Stimulated activated CD4-positive, alpha-beta T cell treated with anti-CD3 and anti-CD28 coated beads, Interleukin-12 subunit alpha, Interleukin-12 subunit beta, amount 100 ng/mL, for 24 hours (primary cell): ENCODE results near the gene SNX30.
"Not testable (repeated sequence)": the region's sequence is repeated elsewhere in the genome, so short reads cannot be mapped to it uniquely, and the experiment has no call there.

Experiments used
- DNase-seq, 2 experiments: peaks; one replicate each; pipeline ENCODE4 v3.0.0-alpha.2; 2020; ENCODE audit warnings: low read depth in 2 of 2

Gene SNX30, protein sequence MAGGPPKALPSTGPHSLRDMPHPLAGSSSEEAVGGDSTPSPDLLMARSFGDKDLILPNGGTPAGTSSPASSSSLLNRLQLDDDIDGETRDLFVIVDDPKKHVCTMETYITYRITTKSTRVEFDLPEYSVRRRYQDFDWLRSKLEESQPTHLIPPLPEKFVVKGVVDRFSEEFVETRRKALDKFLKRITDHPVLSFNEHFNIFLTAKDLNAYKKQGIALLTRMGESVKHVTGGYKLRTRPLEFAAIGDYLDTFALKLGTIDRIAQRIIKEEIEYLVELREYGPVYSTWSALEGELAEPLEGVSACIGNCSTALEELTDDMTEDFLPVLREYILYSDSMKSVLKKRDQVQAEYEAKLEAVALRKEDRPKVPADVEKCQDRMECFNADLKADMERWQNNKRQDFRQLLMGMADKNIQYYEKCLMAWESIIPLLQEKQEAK

DNA sequence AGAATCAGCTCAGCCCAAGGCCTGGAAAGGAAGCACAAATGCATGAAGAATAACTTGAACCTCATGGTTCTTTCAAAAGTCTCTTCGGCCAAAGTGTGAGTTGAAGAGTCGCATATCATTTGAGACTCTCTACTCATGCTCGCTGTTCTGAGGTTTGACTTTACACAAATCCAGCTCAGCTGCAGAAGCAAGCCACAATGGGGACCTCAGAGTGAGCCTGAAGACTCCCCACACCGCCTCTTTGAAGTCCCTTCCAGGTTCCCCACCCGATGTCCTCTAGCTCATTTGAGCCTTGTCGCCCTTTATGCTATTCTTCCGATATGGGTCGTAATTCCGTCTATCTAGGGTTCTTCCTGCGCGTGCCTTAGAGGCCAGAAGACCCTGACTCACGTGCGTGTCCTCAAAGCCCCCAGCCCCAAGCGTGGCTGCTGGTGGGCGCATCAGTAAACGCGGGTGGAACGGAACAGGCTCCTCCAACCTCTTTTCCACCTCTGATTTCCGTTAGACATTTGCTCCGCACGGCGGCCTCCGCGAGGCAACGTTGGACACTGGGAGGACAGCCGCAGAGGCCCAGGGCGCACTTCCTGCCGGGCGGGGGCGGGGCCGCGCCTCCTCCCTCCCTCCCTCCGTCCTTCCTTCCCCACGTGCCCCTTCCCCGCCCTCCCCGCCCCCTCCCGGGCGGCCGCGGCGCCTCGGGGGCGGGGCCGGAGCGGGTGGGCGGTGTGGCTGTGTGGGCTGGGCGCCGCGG lies at the start of gene SNX30:
Gene SNX30 (plus strand): TSS at position 745 of the 748 bp plus-strand sequence. CDS start 242 bp downstream, outside the sequence.
- DNase-seq = peak; percentile 45 to 72

DNA sequence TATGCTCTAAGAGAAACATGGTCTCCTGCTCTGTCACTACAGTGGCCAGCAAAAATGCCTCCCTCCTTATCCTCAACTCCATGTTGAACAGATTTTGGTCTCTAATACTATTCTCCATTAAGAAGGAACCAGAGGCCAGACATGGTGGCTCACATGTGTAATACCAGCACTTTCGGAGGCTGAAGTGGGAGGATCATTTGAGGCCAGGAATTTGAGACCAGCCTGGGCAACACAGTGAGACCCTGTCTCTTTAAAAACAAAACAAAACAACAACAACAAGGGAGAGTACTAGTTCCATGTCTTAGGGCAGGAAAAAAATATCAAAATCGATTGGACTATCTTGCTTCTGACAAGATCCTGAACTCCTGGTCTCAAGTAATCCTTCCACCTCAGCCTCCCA lies 47.3 kb upstream of the SNX30 start:
- DNase-seq = no peak

DNA sequence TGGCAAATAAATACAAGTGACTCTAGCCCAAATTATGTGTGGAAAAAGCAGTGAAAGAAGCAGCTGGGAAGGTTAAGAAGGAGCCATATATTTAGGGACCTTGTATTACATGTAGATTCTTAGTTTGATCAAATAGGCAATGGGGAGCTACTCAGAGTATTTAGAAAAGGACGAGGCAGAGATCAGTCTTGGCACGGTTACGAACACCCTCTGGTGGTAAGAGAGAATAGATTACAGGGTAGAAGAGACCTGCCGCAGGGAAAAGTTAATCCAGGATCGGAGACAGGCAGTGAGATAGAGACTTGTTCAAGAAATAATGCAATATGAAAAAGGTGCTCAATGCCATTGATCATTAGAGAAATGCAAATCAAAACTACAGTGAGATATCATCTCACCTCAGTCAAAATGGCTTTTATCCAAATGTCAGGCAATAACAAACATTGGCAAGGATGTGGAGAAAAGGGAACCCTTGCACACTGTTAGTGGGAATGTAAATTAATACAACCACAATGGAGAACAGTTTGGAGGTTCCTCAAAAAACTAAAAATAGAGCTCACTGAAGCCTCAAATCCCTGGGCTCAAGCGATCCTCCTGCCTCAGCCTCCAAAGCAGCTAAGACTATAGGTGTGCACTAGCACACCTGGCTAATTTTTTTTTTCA lies 44.7 kb upstream of the SNX30 start:
- no peak for DNase-seq

DNA sequence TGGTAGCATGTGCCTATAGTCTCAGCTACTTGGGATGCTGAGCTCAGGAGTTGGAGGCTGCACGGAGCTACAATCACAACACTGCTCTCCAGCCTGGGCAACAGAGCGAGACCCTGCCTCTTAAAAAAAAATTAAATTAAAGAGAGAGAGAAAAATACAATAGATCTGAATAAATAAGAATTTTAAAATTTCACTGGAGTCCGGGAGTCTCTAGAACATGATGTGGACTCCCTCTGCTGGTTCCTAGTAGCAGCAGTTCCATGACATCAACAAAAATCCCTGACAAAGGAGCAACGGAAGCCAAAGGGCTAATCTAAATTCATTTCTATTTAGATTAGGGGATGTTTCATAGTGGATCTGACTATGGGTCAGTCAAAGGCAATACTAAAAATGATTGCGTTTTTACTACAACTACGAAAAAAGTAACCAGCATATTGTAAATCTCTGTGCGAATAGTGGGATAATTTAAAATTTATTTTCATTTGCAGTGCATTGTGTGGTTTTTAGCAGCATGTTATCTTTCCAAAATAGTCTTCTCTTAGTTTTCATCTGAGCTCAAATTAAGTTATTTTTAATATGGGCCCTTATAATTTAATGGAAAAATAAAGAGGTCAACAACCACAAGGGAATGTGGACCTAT lies 39.4 kb upstream of the SNX30 start:
- DNase-seq = no peak

DNA sequence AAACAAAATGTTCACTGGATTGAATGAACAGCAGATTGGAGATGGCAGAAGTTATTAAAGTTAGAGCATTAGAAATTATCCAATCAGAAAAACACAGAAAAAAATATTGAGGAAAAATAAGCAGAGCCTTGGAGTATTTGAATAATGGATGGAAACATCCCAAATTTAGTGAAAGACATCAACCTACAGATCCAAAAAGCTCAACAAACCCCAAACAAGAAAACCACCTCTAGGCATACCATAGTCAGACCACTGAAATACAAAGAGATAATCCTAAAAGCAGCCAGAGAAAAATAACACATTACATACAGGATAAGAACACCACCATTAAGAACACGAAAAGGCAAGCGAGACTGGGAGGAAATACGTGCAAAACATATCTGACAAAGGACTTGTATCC lies 37.9 kb upstream of the SNX30 start:
- no peak for DNase-seq

DNA sequence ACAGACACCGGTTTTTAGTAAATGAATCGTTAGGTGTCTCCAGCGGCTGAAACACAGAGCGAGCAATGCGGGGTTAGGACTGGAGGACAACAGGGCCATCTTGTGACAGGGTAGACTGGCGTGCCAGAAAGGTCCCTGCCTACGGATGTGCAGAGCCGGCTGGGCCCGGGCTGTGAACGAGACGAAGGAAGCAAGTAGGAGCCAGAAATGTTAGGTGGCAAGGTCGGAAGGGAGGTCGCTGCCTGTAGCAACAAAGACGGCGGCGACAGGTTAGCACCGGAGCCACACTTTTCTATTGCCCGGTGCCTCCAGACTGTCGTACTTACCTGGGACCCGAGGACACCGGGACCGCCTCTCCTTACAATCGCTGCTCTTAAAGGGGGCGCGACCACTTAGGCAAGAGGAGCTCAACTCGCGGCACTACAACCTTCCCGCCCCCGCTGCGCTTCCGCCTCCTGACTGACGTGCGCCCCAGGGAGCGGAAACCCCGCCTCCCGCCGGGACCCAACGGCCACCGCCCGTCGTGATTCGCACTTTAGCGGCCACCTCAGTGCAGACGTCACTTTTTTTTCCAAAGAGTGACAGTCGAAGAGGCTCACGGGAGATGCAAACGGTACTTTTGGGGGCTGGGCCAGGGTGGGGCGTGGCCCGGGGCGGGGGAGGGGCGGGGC lies 32.8 kb upstream of the SNX30 start, which contains the start of gene INIP:
Gene INIP (minus strand): TSS at position 457 of the 671 bp plus-strand sequence. CDS start 1,632 bp downstream, outside the sequence.
- DNase-seq = peak; percentile 94

DNA sequence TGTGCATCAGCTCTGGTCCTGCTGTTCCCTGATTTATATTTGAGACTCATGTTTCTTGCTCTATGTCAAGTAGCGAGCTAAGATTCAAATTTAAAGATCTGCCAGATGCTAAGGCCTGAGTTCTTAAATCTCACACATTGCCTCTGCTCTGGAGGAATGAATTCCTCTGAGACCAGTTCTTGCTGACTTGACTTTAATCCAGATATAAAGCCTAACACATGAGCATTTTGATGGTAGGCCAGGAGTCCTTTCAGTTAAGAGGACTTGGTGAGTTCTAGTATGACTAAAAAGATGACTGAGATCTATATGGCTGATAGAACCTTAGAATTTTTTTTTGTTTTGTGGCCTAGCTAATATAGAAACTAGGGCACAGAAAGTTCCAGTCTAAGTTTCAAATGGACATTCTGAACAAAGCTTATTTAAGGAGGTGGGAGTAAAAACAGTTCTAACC lies 31.3 kb upstream of the SNX30 start:
- no peak for DNase-seq

DNA sequence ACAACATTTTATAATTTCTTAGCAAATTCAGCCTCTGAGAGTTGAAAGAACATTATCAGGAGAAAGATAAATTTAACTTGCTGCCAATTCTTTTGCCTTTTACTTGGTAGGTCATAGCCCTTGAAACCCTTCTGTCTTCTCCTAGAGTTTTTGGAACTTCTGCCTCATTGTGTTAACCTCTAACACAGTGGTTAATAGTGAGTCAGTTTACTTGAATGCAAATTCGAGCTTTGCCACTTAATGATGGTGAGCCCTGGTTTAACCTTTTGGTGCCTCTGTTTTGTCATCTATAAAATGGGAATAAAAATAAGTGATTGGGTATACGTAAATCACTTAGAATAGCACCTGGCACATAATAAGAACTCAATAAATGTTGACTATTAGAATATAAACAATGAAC lies 30.9 kb upstream of the SNX30 start:
- DNase-seq = no peak

DNA sequence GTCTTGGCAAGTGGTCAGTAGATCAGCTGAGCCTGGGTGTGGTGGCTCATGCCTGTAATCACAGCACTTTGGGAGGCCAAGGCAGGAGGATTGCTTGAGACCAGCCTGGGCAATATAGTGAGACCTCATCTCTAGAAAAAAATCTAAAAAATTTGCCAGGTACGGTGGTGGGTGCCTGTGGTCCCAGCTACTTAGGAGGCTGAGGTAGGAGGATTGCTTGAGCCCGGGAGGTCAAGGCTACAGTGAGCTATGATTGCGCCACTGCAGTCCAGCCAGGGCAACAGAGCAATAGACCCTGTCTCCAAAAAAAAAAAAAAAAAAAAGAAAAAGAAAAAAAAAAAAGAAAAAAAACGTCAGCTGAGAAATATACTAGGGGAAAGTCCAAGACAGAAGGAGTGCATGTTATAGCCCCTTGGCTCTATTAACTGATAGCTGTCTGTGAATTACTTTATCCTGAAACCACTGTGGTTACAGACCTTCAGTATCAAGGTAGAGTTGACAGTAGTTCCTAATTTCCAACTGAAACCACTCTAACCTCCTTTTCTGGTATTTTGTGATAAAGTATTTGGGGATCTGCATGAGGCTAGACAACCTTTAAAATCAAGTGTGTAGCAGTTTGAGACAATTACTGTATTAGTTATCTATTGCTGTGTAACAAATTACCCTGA lies 30.3 kb upstream of the SNX30 start:
- DNase-seq = no peak

DNA sequence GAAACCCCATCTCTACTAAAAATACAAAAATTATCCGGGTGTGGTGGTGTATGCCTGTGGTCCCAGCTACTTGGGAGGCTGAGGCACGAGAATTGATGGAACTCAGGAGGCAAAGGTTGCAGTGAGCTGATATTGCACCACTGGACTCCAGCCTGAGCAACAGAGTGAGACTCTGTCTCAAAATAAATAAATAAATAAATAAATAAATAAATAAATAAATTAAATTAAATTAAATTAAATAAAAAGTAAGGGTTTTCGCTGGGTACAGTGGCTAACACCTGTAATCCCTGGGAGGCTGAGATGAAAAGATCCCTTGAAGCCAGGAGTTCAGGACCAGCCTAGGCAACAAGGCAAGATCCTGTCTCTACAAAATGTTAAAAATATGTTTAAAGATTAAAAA lies 27.8 kb upstream of the SNX30 start:
- DNase-seq = not testable (repeated sequence)

DNA sequence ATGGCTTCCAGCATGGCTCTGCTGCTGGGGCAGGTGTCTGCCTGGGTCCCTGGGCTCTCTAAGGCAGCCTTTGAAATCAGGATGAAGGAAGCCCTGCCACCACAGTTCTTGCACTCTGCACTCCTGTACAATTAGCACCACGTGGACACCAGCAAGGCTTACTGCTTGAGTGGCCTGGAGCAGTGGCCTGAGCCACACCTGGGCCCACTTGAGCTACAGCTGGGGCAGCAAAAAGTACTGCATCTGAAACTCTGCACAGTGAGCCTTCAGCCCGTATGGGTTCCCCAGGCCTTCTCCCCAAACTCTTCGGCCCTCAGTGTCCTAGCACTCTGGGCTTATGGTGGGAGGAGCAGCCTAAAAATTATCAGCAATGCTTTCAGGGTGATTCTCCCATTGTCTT lies 24.6 kb upstream of the SNX30 start:
- DNase-seq = no peak

DNA sequence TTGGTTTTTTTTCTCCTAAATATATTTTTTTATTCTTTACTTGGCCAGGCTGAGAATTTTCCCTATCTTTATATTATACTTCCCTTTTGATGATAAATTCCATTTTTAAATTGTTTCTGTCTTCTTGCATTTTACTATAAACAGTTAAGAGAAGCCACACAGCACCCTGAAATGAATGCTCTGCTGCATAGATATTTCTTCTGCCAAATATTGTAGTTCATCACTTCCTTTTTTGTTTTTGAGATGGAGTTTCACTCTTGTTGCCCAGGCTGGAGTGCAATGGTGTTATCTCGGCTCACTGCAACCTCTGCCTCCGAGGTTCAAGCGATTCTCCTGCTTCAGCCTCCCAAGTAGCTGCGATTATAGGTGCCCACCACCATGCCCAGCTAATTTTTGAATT lies 24.1 kb upstream of the SNX30 start:
- no peak for DNase-seq

DNA sequence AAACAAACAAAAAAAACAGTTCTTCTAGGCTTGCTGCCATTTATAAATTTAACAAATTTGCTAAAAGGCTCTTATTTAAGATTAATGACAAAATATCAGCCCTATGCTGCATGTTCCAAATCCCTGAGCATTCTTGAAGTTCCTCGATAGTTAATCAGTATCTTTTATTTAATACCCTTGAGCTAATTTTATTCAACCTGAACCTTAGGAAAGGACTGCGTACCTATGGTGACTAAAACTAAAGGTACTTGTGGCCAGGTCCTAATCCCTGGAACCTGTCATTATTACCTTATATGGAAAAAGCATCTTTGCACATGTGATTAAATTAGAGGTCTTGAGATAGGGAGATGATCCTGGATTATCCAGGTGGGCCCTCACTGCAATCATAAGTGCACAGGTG lies 22.2 kb upstream of the SNX30 start:
- no peak for DNase-seq

DNA sequence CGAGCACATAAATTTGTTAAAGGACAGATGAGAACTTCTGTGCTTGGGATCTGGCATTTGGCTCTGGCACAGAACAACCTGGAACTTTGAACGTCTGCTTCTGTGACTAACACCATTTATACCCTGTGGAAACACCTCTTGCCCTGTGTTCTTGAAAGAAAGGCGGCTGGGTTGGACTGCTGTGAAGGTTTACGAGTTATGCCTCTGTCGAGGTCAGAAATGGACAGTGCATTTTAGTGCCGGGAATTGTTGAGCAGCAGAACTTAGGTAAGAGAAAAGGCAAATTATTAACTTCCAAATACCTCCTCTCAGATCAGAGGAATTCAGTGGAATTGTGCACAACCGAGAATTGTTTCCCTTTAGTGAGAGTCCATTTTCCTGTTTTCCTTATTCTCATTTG lies 18.6 kb upstream of the SNX30 start:
- no peak for DNase-seq

DNA sequence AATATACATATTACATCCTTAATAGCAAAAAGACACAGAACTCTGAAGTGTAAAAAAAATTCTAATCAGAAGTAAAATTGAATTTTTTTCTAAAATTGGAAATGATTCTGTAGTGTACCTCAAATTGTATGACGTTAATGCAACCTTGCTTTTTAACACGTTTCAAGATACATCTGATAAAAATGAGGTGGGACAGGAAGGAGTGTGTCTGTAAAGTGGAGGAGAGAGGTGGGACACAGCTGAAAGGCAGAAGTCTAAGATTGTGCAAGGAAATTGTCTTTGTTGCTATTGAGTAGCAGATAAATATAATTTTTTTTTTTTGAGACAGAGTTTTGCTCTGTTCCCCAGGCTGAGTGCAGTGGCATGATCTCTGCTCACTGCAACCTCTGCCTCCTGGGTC lies 15.7 kb upstream of the SNX30 start:
- no peak for DNase-seq

DNA sequence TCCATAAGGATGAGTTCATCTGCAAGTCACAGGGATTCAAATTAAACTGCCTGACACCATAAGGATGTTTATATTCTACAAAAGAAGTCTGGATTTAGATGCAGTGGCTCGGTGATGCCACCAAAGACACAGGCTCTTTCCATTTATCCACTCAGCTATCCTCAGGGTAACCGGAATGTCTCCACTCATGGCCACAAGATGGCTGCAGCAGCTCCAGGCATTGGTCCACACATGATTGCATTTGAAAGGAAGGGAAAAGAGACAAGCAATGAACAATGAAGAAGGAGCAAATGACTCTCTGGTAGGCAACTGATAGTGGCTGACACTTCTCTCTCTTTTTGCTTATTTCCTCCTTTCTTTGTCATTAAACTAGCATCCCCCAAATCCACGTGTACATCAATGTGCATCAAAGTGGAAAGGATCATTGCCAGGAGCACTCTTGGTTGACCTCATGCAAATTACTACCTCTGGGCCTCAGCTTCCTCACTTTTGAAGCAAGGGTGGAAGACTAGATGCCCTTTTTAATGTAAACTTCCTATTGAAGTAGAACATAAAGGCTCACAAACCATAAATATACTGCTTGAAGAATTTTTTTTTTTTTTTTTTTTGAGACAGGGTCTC lies 7.2 kb upstream of the SNX30 start:
- no peak for DNase-seq

DNA sequence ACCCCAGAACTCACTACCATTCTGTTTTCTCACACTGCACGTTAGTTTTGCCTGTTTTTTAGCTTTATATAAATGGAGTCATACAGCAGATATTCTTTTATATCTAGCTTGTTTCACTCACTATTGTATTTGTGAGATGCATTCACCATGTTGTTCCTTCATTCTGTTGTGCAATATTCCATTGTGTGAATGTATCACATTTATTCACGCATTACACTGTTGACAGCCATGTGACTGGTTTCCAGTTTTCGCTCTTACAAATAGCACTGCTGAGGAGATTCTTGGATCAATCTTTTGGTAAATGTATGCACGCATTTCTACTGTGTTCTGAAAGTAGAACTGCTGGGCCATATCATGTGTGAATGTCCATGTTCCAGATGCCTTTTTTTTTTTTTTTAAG lies 6.4 kb upstream of the SNX30 start:
- DNase-seq = no peak

DNA sequence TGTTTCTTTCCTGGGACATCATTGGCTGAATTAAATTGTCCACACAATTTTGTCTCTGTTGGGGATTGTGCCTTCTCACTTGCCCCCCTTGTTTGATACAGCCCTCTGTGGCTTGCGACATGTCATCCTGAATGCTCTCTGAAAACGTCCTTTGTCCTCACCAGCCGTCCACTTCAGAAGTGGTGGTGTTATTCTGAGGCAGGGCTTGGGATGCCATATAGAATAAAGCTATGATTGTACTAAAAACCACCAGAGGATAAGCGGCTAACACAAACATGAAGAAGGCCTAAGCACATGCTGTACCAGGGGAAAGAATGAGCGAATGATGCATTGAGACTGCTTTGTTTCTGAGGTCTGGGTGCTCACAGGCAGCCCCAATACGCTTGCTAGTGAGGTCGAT lies 3.5 kb upstream of the SNX30 start:
- DNase-seq = no peak

DNA sequence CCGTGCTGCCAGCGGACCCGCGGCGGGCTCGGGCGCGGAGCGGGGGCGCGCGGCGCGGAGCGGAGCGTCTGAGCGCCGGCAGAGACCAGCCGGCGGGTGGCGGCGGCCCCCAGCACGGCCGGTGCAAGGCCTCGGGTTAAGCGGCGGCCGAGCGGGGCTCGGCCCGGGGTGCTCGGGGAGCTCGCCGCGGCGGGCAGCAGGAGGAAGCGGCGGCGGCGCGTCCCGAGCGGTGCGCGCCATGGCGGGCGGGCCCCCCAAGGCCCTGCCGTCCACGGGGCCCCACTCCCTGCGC lies 150 bp downstream of the SNX30 start:
- no peak for DNase-seq

DNA sequence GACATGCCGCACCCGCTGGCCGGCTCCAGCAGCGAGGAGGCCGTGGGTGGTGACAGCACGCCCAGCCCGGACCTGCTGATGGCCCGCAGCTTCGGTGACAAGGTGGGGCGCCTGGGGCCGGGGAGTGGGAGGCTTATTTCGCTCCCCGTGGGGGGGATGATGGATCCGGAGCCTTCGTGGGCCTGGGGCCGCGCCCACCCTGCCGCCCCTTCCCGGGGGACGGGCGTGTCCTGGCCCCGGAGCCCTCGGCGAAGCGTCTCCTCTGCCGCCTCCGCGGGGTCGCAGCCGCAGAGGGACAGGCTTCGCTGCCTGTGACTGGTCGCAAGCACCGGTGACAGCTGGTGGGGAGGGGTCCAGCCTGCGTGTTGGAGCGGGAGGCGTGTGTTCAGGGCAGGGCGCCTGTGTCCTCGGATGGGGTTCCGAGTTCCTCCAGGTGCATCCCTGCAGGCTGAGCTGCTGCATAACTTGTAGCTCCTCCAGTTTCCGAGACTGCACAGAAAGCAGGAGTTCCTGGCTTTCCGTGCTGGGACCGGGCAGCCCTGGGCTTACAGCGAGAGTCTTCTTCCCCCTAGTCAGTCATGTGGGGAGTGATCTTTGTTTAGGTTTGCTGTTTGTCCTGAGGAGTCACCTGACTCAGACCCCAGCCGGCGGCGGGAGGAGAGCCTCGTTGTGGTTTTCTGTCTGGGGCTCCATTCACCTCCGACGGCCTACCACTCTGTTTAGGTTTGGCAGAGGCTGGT lies 666 bp downstream of the SNX30 start:
- peak in 1 of 2 experiments; percentile 34 for DNase-seq
